Activated T-cell treated with anti-CD3 and anti-CD28 coated beads, Interleukin-2, amount 50 U/mL, for 48 hours (primary cell): ENCODE measurements around the gene C1orf105.

Source experiments
- DNase-seq, 2 experiments: peaks; one replicate each; pipeline ENCODE4 v3.0.0-alpha.2; 2020

Gene C1orf105

GRCh38 chr1:172465617-172466016, 45.1 kb downstream of the C1orf105 start:
- DNase-seq: no peak

- DNase-seq: no peak
Observed at GRCh38 chr1:172466795-172467407, 46.4 kb downstream of the C1orf105 start.

GRCh38 chr1:172467446-172467845, 47.0 kb downstream of the C1orf105 start:
- no peak for DNase-seq

- no peak for DNase-seq
Observed at GRCh38 chr1:172468296-172468695, 47.8 kb downstream of the C1orf105 start.

GRCh38 chr1:172469717-172470116, 49.2 kb downstream of the C1orf105 start:
- DNase-seq: no peak

- DNase-seq: no peak
Observed at GRCh38 chr1:172470149-172470548, 49.7 kb downstream of the C1orf105 start.

GRCh38 chr1:172471666-172472065, 51.2 kb downstream of the C1orf105 start:
- no peak for DNase-seq

- no peak for DNase-seq
Observed at GRCh38 chr1:172472495-172472894, 52.0 kb downstream of the C1orf105 start.

GRCh38 chr1:172473302-172473701, 52.8 kb downstream of the C1orf105 start:
- DNase-seq: no peak

- no peak for DNase-seq
Observed at GRCh38 chr1:172473842-172474241, 53.4 kb downstream of the C1orf105 start.

- DNase-seq: no peak
Observed at GRCh38 chr1:172476218-172476811, 55.8 kb downstream of the C1orf105 start.

GRCh38 chr1:172477216-172477615, 56.7 kb downstream of the C1orf105 start:
- DNase-seq: no peak

GRCh38 chr1:172477741-172478140, 57.3 kb downstream of the C1orf105 start:
- no peak for DNase-seq

- DNase-seq: no peak
Observed at GRCh38 chr1:172478485-172478884, 58.0 kb downstream of the C1orf105 start.

GRCh38 chr1:172480431-172480830, 59.9 kb downstream of the C1orf105 start:
- DNase-seq: no peak

GRCh38 chr1:172482044-172482443, 61.6 kb downstream of the C1orf105 start:
- no peak for DNase-seq

GRCh38 chr1:172483448-172483847, 63.0 kb downstream of the C1orf105 start:
- no peak for DNase-seq

- no peak for DNase-seq
Observed at GRCh38 chr1:172484252-172484651, 63.8 kb downstream of the C1orf105 start.

GRCh38 chr1:172485626-172486025, 65.1 kb downstream of the C1orf105 start:
- no peak for DNase-seq

- no peak for DNase-seq
Observed at GRCh38 chr1:172486805-172487454, 66.4 kb downstream of the C1orf105 start.

- no peak for DNase-seq
Observed at GRCh38 chr1:172487550-172487949, 67.1 kb downstream of the C1orf105 start.

- DNase-seq: no peak
Observed at GRCh38 chr1:172488393-172488792, 67.9 kb downstream of the C1orf105 start.

- no peak for DNase-seq
Observed at GRCh38 chr1:172489847-172490246, 69.4 kb downstream of the C1orf105 start.

GRCh38 chr1:172492421-172492820, 71.9 kb downstream of the C1orf105 start:
- no peak for DNase-seq

- DNase-seq: no peak
Observed at GRCh38 chr1:172494166-172494565, 73.7 kb downstream of the C1orf105 start.
